Choroid plexus epithelial cell (primary cell): ENCODE measurements around the gene SLAMF9.

Experiments used
- DNase-seq: peaks from one replicate; pipeline ENCODE4 v3.0.0-alpha.2; 2010; ENCODE audit warnings: low read depth
- H3K4me3 ChIP-seq: 2 replicates; pipeline ENCODE4 v1.5.1; 2011; ENCODE audit warnings: low read depth, mild to moderate bottlenecking, control low read depth, low read length, moderate library complexity
- CTCF ChIP-seq: conservative IDR thresholded peaks from 2 replicates; pipeline ENCODE4 v1.5.1; 2011; ENCODE audit warnings: low read depth, mild to moderate bottlenecking, control low read depth, inconsistent platforms, low read length, moderate library complexity

SLAMF9 gene

GRCh38 chr1:159940006-159940620 is 13.9 kb downstream of the SLAMF9 start:
- no peak for DNase-seq
- TF ChIP-seq CTCF: no peak
- H3K4me3 ChIP-seq: no peak overlapping the region

- TF ChIP-seq CTCF: no peak
- no peak overlapping the region for H3K4me3 ChIP-seq
- DNase-seq: no peak
Measured at GRCh38 chr1:159939678-159940002, 14.4 kb downstream of the SLAMF9 start.

GRCh38 chr1:159938905-159939677 is 14.9 kb downstream of the SLAMF9 start:
- no peak overlapping the region for H3K4me3 ChIP-seq
- no peak for DNase-seq
- TF ChIP-seq CTCF: no peak

DNA sequence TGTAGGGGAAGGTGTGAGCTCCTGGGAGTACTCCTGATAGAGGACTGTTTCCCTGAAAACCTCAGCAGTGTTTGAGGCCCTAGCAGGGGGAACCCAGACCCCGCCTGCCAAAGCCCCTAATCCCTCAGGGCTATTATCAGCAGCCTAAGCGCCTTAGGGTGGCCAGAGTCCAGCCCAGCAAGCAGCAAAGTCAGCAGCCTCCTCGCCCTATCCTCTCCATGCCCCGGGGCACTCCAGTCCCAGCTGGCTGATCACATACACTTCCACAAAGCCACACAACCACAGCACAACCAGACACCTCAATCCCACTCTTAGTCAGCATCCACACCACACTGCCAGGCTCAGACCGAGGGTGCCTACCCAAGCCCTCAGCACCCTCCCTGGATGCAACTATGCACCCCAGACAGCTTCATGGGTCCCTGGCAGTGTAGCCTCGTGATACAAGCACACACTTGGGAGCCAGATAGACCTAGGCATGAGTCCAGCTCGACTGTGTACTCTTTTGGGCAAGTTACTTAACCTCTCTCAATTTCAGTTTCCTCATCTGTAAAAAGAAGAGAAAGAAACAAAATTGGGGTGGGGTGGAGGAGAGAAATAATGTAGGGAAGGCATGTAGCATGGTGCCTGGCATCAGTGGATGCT is 15.7 kb downstream of the SLAMF9 start:
- DNase-seq: no peak
- no peak for TF ChIP-seq CTCF
- H3K4me3 ChIP-seq: no peak overlapping the region

- no peak for DNase-seq
- TF ChIP-seq CTCF: no peak
- H3K4me3 ChIP-seq: no peak overlapping the region
Measured at GRCh38 chr1:159937054-159937750, 16.8 kb downstream of the SLAMF9 start.

GRCh38 chr1:159936273-159936904 is 17.6 kb downstream of the SLAMF9 start:
- no peak overlapping the region for H3K4me3 ChIP-seq
- DNase-seq: peak; percentile 35
- TF ChIP-seq CTCF: peak; percentile 98
